NCI-H345 treated with DMSO at 0.1 percent for 48 hours (cell line): ENCODE results near the gene PRC1.

Experiments used
- DNase-seq: peaks from one replicate; lab custom pipeline; 2025; ENCODE audit not compliant: unreplicated experiment; lab: John Stamatoyannopoulos, UW

PRC1 gene

GRCh38 chr15:90990446-90990845 lies 3.9 kb downstream of the PRC1 start:
- DNase-seq = no peak

GRCh38 chr15:90989040-90989768 lies 5.1 kb downstream of the PRC1 start:
- no peak for DNase-seq

- DNase-seq = no peak
These were observed 6.0 kb downstream of the PRC1 start for GRCh38 chr15:90988296-90988695.

GRCh38 chr15:90987561-90988141 lies 6.7 kb downstream of the PRC1 start:
- DNase-seq = no peak

GRCh38 chr15:90986790-90987507 lies 7.4 kb downstream of the PRC1 start:
- DNase-seq = no peak

- DNase-seq = no peak
These were observed 12.2 kb downstream of the PRC1 start for GRCh38 chr15:90982135-90982534.

GRCh38 chr15:90981681-90982080 lies 12.7 kb downstream of the PRC1 start:
- no peak for DNase-seq

GRCh38 chr15:90979582-90979981 lies 14.8 kb downstream of the PRC1 start:
- DNase-seq = no peak

GRCh38 chr15:90974216-90974615 lies 20.1 kb downstream of the PRC1 start:
- no peak for DNase-seq

GRCh38 chr15:90972133-90972532 lies 22.2 kb downstream of the PRC1 start:
- no peak for DNase-seq

GRCh38 chr15:90970274-90970673 lies 24.1 kb downstream of the PRC1 start:
- no peak for DNase-seq

GRCh38 chr15:90968434-90968833 lies 25.9 kb downstream of the PRC1 start:
- DNase-seq = no peak

GRCh38 chr15:90967206-90967605 lies 27.1 kb downstream of the PRC1 start:
- no peak for DNase-seq

- DNase-seq = no peak
These were observed 28.1 kb downstream of the PRC1 start for GRCh38 chr15:90966262-90966661.

- no peak for DNase-seq
These were observed 32.3 kb downstream of the PRC1 start for GRCh38 chr15:90962021-90962420.

- DNase-seq = no peak
These were observed 33.8 kb downstream of the PRC1 start for GRCh38 chr15:90960298-90961091.

- no peak for DNase-seq
These were observed 34.4 kb downstream of the PRC1 start for GRCh38 chr15:90959894-90960293.

GRCh38 chr15:90959028-90959595 lies 35.2 kb downstream of the PRC1 start:
- DNase-seq = no peak

GRCh38 chr15:90957791-90958190 lies 36.5 kb downstream of the PRC1 start:
- DNase-seq = no peak

GRCh38 chr15:90957031-90957790 lies 37.1 kb downstream of the PRC1 start:
- no peak for DNase-seq
